ENCODE data around the gene HIVEP3.
A peak's percentile ranks its signal among the peaks of the same experiment; 100 is the strongest.

The HIVEP3 gene

DNA sequence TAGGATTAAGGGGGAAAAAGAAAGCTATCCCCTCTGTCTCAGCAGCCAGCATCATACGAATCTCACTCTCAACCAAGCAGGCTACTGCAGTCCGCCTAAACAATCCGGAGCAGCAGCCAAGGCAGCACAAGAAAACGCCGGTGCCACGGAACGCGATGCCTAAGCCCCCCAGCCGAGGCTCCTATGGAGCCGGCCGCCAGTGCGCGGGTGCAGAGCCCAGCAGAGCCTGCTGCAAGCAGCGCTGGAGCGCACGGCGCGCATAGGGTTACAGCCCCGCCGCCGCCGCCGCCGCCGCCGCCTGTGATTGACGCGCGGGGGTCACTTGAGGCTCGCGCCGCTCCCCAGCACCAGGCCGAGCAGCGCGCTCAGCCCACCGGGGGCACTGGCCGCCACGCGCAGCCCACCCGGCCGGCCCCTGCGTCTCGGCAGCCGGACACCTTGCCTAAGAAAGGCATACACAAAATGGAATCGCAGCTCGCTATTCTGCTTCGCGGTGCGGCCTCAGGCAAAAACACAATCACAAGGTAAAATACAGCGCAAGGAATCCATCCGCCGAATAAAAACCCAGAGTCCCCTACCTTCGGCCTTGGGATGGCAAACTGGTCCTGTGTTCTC lies 780 bp downstream of the HIVEP3 start:
- H2AFZ ChIP-seq (ENCODE audit: low read depth, low read length), result peak overlapping the region; percentile 89
- H3K36me3 ChIP-seq (ENCODE audit: insufficient read depth, low read length), result no peaks in the 10 kb centered on the region
- peaks cover 34% of the 10 kb centered on the region for H3K4me1 ChIP-seq (ENCODE audit: insufficient read depth, low read length)
- no peaks in the 10 kb centered on the region for H3K27me3 ChIP-seq (ENCODE audit: insufficient read depth, low read length)
- H3K9me3 ChIP-seq (ENCODE audit: low read length), result no peaks in the 10 kb centered on the region
- peak overlapping the region; percentile 63 for H3K4me3 ChIP-seq (ENCODE audit: low read length)

DNA sequence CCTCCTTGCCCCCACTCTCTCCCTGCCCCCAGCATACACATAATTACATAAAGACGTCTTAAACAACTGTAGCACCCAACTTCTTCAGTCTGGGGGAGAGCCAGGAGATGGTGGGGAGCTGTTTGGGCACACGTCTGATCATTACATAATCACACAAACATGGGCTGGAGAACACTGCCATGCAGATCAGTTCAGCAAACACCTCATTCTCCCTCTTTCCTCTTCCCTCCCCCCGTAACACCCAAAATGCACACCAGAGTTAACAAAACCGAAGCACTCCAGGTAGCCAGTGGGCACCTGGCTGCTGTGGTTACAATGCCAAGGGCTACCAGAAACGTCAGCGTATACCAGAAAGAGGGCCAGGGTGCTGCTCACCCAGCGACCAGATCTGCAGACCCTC lies 1.6 kb downstream of the HIVEP3 start:
- Histone ChIP-seq H2AFZ (ENCODE audit: low read depth, low read length) (peak overlapping the region; percentile 89), H3K36me3 (ENCODE audit: insufficient read depth, low read length) (no peaks in the 10 kb centered on the region), H3K4me1 (ENCODE audit: insufficient read depth, low read length) (peaks cover 34% of the 10 kb centered on the region), H3K27me3 (ENCODE audit: insufficient read depth, low read length) (no peaks in the 10 kb centered on the region), H3K4me3 (ENCODE audit: low read length) (peak overlapping the region; percentile 63), H3K9me3 (ENCODE audit: low read length) (no peaks in the 10 kb centered on the region)

DNA sequence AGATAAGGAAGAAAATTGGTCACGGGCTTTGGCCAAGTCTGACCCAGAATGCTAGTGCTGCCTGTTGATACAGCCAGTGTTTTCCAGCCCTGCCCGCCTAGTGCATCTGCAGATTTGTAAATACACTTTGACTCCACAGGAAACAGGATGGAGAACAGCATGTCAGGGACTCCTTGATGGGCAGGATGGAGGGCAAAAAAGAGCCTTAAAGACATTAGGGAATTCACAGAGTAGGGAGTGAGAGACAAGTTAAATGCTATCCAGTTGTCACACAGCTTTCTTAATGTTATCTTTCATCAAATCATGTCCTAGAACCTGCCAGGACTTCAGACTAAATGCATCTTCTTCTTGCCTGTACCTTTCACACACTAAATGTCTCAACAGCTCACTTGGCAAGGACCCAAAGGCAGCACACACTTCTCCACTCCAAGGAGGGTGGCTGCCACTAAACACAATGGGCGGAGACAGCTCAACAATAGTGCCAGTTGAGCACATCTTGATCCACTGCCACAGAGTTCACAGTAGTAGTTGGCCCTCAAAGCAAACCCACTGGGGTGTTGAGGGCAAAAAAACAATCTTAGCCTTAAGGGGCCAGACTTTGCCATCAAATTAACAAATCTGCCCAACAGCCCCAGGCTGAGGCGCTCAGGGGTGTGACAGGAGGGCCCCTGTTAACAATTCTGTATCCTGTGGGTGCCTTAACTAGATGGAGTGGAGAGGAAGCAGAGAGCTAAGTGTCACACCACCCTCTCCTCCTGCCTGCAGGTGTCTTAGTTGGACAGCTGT lies 2.7 kb downstream of the HIVEP3 start:
- no peaks in the 10 kb centered on the region for H3K27me3 ChIP-seq (ENCODE audit: insufficient read depth, low read length)
- no peak overlapping the region for H3K4me3 ChIP-seq (ENCODE audit: low read length)
- H3K4me1 ChIP-seq (ENCODE audit: insufficient read depth, low read length), result peaks cover 34% of the 10 kb centered on the region
- H2AFZ ChIP-seq (ENCODE audit: low read depth, low read length), result no peak overlapping the region
- no peaks in the 10 kb centered on the region for H3K36me3 ChIP-seq (ENCODE audit: insufficient read depth, low read length)
- H3K9me3 ChIP-seq (ENCODE audit: low read length), result no peaks in the 10 kb centered on the region

DNA sequence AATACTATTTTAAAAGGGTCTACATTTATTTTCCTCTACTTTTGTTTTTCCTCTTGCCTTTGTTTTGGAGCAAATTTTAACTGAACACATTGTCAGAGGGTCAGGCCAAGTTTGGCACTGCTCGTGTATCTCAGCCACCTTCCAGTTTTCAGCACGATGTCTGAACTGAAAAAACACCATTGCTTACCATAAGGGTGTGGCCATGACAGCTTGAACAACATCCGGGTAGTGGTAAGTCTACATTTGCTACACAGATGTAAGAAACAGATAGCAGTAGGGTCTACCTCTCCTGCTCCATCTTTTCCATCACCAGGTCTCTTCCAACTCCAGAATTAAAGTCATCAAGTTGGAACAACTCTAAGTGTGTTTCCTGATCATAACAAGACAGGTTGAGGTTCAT lies 4.2 kb downstream of the HIVEP3 start:
- no peak overlapping the region for H3K4me3 ChIP-seq (ENCODE audit: low read length)
- no peaks in the 10 kb centered on the region for H3K27me3 ChIP-seq (ENCODE audit: insufficient read depth, low read length)
- no peaks in the 10 kb centered on the region for H3K36me3 ChIP-seq (ENCODE audit: insufficient read depth, low read length)
- no peak overlapping the region for H2AFZ ChIP-seq (ENCODE audit: low read depth, low read length)
- H3K4me1 ChIP-seq (ENCODE audit: insufficient read depth, low read length), result peaks cover 30% of the 10 kb centered on the region
- no peaks in the 10 kb centered on the region for H3K9me3 ChIP-seq (ENCODE audit: low read length)

DNA sequence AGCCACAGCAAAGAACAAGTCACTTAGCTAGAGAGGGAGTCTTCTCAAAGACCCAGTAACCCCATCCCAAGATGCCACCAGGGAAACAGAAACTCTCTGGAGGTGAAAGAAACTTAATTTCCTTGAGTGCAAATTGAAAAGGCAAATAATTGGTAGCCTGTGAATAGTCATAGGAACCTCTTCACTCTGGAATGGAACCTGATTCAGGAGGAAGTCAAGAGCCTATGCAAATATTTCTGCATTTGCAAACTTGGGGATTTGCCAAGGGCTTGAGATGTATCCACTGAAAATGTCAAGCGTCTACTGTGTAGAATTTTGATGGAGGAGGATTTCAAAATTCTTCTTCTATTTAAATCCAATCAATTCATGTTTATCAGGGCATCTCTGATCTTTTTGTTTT lies 5.7 kb downstream of the HIVEP3 start:
- H3K9me3 ChIP-seq (ENCODE audit: low read length), result no peaks in the 10 kb centered on the region
- H3K4me3 ChIP-seq (ENCODE audit: low read length), result no peak overlapping the region
- no peak overlapping the region for H2AFZ ChIP-seq (ENCODE audit: low read depth, low read length)
- H3K4me1 ChIP-seq (ENCODE audit: insufficient read depth, low read length), result peaks cover 16% of the 10 kb centered on the region
- H3K36me3 ChIP-seq (ENCODE audit: insufficient read depth, low read length), result no peaks in the 10 kb centered on the region
- H3K27me3 ChIP-seq (ENCODE audit: insufficient read depth, low read length), result no peaks in the 10 kb centered on the region

DNA sequence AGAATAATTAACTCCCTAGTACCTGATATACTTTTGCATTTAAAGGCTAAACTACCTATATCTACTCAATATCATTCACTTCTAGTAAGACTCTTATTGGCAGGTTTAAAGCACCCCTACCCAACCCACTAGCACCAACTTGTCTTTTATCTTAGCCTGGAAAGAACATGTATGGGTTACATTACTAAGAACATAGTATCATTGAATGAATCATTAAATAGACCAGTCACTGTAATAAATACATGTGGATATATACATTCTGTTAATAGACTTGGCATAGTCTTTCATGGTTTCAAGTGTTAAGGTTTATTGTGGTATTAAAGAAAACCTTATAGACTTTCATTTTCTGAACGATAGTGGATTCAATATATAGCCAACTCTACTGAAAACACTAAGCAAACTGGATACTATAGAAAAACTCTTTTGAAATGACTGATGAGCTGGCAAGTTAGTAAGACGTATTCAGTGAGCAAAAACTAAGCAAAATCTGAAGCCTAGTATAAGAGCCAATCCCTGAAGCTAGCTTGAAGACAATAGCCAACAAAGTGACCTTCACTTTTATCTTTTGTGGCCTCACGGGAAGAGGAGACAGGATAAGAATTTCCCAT lies 10.3 kb downstream of the HIVEP3 start:
- Histone ChIP-seq H3K9me3 (ENCODE audit: low read length) (no peaks in the 10 kb centered on the region), H3K27me3 (ENCODE audit: insufficient read depth, low read length) (no peaks in the 10 kb centered on the region), H3K36me3 (ENCODE audit: insufficient read depth, low read length) (no peaks in the 10 kb centered on the region), H3K4me3 (ENCODE audit: low read length) (no peak overlapping the region), H2AFZ (ENCODE audit: low read depth, low read length) (no peak overlapping the region), H3K4me1 (ENCODE audit: insufficient read depth, low read length) (no peaks in the 10 kb centered on the region)

DNA sequence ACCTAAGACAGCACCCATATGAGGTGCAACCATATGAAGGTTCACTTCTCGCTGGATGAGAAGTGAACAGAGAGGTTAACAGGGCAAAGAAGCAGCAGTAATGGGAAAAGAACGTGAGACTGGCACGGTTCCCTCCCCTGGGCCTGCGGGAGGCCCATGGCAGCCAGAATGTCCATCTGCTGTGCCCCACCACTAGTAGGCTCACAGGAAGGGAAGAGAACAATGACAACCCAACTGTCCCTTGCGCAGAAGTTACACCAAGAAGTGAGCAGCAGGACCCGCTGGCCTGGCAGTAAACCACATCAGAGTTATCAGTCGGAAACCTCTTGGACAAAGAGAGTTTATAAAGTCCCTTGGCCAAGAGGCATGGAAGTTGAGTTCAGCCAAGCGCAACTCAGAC lies 11.3 kb downstream of the HIVEP3 start:
- H3K9me3 ChIP-seq (ENCODE audit: low read length), result no peaks in the 10 kb centered on the region

DNA sequence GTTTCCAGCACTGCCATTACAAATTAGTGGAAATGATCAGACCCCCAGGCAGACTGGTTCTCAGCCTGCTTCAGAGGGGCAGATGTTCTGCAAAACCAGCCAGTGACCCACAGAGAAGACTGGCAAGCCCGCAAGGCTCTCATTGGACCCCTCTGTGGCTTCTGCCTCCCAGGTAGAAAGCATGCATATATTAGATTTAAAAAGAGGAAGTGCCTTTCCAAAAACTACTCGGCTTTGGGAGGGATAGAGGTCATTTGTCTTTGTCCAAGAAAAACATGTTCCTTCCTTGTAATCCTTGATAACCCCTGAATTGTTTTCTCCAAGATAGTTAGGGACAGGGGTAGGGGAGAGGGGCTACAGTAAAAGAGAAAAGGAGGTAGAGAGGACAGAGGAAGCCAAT lies 11.8 kb downstream of the HIVEP3 start:
- Histone ChIP-seq H3K4me1 (ENCODE audit: insufficient read depth, low read length) (peaks cover 4% of the 10 kb centered on the region), H3K4me3 (ENCODE audit: low read length) (no peak overlapping the region), H2AFZ (ENCODE audit: low read depth, low read length) (no peak overlapping the region), H3K27me3 (ENCODE audit: insufficient read depth, low read length) (no peaks in the 10 kb centered on the region), H3K9me3 (ENCODE audit: low read length) (no peaks in the 10 kb centered on the region), H3K36me3 (ENCODE audit: insufficient read depth, low read length) (no peaks in the 10 kb centered on the region)

More for the DNA sequence above, 11.3 kb downstream of the HIVEP3 start:
- Histone ChIP-seq H3K4me1 (ENCODE audit: insufficient read depth, low read length) (no peaks in the 10 kb centered on the region), H2AFZ (ENCODE audit: low read depth, low read length) (no peak overlapping the region), H3K36me3 (ENCODE audit: insufficient read depth, low read length) (no peaks in the 10 kb centered on the region), H3K27me3 (ENCODE audit: insufficient read depth, low read length) (no peaks in the 10 kb centered on the region), H3K4me3 (ENCODE audit: low read length) (no peak overlapping the region)

DNA sequence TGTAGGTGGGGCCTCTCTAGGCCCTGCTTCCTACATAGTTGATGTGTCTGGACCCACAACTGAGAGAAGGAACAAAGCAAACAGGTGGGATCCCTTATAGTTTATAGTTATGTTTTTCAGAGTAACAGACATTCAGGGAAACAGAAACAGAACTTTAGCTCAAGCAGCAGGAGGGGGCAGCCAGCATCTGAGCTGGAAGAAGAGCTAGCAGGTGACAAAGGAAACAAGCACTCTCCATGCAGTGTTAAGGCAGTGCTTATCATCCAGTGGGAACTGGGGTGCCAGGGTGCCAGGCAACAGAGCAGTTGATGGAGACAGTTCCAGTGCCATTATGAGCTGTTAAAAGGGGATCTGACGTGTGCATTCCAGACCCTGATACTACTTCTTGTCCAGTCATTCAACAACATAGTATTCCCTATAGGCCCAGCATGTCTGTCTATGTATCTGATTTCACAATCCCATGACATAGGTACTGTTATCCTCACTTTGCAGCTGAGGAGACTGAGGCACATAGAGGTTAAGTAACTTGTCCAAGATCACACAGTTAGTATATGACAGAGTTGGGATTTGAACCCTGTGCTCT lies 13.5 kb downstream of the HIVEP3 start:
- no peaks in the 10 kb centered on the region for H3K36me3 ChIP-seq (ENCODE audit: insufficient read depth, low read length)
- peaks cover 12% of the 10 kb centered on the region for H3K4me1 ChIP-seq (ENCODE audit: insufficient read depth, low read length)
- H3K4me3 ChIP-seq (ENCODE audit: low read length), result no peak overlapping the region
- no peaks in the 10 kb centered on the region for H3K27me3 ChIP-seq (ENCODE audit: insufficient read depth, low read length)
- H3K9me3 ChIP-seq (ENCODE audit: low read length), result no peaks in the 10 kb centered on the region
- H2AFZ ChIP-seq (ENCODE audit: low read depth, low read length), result no peak overlapping the region

DNA sequence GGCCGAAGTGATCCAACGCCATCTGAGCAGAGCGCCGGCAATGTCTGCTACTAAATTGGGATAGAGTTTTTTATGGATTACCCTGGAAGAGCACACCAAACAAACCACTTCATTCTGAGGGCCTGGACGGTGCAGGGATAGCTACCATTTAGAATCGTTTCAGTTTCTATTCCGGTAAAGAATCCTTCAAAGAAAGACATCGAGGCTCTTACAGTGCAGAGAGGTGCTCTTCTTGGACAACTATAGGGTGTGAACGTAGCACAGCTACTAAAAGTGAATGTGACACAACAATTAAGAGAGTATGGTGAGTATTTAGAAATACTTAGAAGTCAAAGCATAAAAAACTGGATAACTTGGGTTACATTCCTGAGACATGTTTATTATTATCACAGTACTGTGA lies 16.1 kb downstream of the HIVEP3 start:
- no peaks in the 10 kb centered on the region for H3K27me3 ChIP-seq (ENCODE audit: insufficient read depth, low read length)
- H3K4me3 ChIP-seq (ENCODE audit: low read length), result no peak overlapping the region
- peaks cover 12% of the 10 kb centered on the region for H3K4me1 ChIP-seq (ENCODE audit: insufficient read depth, low read length)
- H2AFZ ChIP-seq (ENCODE audit: low read depth, low read length), result no peak overlapping the region
- H3K36me3 ChIP-seq (ENCODE audit: insufficient read depth, low read length), result no peaks in the 10 kb centered on the region
- H3K9me3 ChIP-seq (ENCODE audit: low read length), result no peaks in the 10 kb centered on the region

DNA sequence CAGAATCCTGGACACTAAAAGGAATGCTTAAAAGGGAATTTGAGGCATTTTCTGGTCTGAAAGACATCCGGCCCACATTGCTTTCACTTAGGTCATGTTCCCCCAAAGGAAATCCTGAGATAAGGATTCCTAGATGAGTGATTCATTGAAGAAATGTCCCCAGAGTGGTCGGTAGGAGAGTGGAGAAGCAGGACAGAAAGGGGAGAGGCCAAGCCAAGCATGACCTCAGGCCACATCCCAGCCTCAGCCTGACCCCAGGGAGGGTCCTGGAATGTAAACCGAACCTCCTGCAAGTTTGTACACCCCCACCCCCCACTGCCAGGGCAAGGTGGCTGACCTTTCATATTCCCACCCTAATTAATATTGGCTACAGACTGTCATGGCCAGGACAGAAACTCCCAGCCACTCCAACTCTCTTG lies 16.6 kb downstream of the HIVEP3 start:
- Histone ChIP-seq H3K4me1 (ENCODE audit: insufficient read depth, low read length) (peaks cover 12% of the 10 kb centered on the region), H3K27me3 (ENCODE audit: insufficient read depth, low read length) (no peaks in the 10 kb centered on the region), H3K4me3 (ENCODE audit: low read length) (no peak overlapping the region), H3K9me3 (ENCODE audit: low read length) (no peaks in the 10 kb centered on the region), H3K36me3 (ENCODE audit: insufficient read depth, low read length) (no peaks in the 10 kb centered on the region), H2AFZ (ENCODE audit: low read depth, low read length) (no peak overlapping the region)

DNA sequence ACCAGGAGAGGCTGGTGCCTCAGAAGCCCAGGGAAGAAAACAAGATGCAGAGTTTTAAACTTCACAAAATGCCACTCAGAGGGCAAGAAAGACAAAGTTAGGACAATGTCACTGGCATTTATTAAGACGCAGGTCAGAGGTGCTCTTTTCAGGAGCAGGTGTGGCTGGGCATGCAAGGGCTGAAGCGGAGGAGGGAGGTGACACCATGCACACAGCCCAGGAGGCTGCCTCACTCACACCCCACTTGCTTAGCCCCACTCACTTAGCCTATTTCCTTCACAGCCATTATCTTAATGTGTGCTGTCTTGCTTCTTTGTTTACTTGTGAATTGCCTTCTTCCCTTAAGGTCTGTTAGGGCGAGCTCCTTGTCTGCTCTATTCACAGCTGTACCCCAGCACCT lies 17.2 kb downstream of the HIVEP3 start:
- no peaks in the 10 kb centered on the region for H3K36me3 ChIP-seq (ENCODE audit: insufficient read depth, low read length)
- H2AFZ ChIP-seq (ENCODE audit: low read depth, low read length), result no peak overlapping the region
- no peaks in the 10 kb centered on the region for H3K27me3 ChIP-seq (ENCODE audit: insufficient read depth, low read length)
- H3K9me3 ChIP-seq (ENCODE audit: low read length), result no peaks in the 10 kb centered on the region
- H3K4me3 ChIP-seq (ENCODE audit: low read length), result no peak overlapping the region
- peaks cover 12% of the 10 kb centered on the region for H3K4me1 ChIP-seq (ENCODE audit: insufficient read depth, low read length)
